GM21360 (cell line): ENCODE measurements around the gene MRPS16.

Experiments used
- ATAC-seq: cut with Tn5 transposase; IDR thresholded peaks from one replicate; pipeline ENCODE4 v1.9.1; 2021; ENCODE audit warnings: mild to moderate bottlenecking, moderate library complexity; ENCODE audit not compliant: unreplicated experiment

MRPS16 gene

GRCh38 chr10:73205081-73205480 lies 47.4 kb downstream of the MRPS16 start:
- no peak for ATAC-seq
